22Rv1 (cell line): Measurements from ENCODE around the gene NUP210L.
"Not testable (repeated sequence)": the region's sequence is repeated elsewhere in the genome, so short reads cannot be mapped to it uniquely, and the experiment has no call there.

Experiments used
- H3K27ac ChIP-seq: fragments of 450-650 bp; 2 replicates; pipeline ENCODE4 v1.5.1; 2017
- ZFX ChIP-seq: fragments of 450-650 bp; IDR thresholded peaks from 2 replicates; pipeline ENCODE4 v1.6.1; 2017; ENCODE audit warnings: antibody characterized with exemption, borderline replicate concordance
- TF ChIP-seq, protein P1 (sequence below): fragments of 450-650 bp; IDR thresholded peaks from 2 replicates; pipeline ENCODE4 v1.5.1; 2017; ENCODE audit warnings: mild to moderate bottlenecking

The NUP210L gene

DNA sequence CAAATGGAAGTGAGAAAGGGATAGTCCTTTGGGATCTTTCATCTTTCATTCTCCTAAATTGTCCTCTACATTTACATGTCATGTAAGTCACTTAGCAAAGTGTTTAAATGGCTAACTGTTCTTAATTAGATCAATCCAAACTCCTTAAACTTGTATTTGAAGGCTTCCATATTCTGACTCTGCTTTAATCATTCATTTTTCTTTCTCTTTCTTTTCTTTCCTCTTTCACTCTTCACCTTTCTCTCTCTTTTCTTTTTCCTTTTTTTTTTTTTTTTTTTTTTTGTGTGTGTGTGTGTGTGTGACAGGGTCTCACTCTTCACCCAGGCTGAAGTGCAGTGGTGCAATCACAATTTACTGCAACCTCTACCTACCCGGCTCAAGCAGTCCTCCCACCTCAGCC lies 92.6 kb downstream of the NUP210L start:
- TF ChIP-seq, protein P1, sequence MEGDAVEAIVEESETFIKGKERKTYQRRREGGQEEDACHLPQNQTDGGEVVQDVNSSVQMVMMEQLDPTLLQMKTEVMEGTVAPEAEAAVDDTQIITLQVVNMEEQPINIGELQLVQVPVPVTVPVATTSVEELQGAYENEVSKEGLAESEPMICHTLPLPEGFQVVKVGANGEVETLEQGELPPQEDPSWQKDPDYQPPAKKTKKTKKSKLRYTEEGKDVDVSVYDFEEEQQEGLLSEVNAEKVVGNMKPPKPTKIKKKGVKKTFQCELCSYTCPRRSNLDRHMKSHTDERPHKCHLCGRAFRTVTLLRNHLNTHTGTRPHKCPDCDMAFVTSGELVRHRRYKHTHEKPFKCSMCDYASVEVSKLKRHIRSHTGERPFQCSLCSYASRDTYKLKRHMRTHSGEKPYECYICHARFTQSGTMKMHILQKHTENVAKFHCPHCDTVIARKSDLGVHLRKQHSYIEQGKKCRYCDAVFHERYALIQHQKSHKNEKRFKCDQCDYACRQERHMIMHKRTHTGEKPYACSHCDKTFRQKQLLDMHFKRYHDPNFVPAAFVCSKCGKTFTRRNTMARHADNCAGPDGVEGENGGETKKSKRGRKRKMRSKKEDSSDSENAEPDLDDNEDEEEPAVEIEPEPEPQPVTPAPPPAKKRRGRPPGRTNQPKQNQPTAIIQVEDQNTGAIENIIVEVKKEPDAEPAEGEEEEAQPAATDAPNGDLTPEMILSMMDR, result no peak
- no peak for TF ChIP-seq ZFX

DNA sequence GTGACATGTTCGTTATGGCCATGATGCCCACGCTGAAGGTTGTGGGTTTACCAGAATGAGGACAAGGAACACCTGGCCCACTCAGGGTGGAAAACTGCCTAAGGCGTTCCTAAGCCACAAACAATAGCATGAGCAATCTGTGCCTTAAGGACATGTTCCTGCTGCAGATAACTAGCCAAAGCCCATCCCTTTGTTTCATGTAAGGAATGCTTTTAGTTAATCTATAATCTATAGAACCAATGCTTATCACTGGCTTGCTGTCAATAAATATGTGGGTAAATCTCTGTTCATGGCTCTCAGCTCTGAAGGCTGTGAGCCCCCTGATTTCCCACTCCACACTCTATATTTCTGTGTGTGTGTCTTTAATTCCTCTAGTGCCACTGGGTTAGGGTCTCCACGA lies 107.4 kb downstream of the NUP210L start:
- H3K27ac ChIP-seq, result not testable (repeated sequence)

More for the DNA sequence above, 92.6 kb downstream of the NUP210L start:
- H3K27ac ChIP-seq, result no peak overlapping the region

DNA sequence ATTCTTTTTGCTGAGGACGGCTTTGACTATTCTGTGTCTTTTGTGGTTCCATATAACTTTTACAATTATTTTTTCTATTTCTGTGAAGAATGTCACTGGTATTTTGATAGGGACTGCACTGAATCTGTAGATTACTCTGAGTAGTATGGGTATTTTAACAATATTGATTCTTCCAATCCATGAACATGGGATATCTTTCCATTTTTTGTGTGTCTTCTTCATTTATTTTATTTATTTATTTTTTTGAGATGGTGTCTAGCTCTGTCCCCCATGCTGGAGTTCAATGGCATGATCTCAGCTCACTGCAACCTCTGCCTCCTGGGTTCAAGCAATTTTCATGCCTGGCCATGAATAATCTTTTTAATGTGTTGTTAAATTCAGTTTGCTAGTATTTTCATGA lies 121.2 kb downstream of the NUP210L start:
- H3K27ac ChIP-seq, result not testable (repeated sequence)

DNA sequence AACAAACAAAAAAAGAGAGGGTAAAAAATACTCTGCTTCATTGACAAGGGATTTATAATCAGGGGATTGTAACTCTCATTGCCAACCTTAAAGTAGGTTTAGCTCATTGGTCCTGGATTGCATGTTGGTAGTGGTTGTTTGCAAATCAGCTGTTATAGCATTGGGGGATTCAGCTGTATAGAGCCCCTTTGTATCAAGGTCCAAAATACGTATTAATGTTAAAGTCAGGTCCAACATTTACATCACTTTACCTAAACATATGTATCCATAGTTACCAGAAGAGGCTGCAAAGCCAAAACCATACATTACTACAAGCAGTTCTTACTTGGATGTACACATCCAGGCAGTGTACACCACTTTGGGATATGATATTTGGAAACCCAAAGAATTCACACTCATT lies 134.9 kb downstream of the NUP210L start:
- no peak overlapping the region for H3K27ac ChIP-seq
- TF ChIP-seq, protein P1, result no peak

DNA sequence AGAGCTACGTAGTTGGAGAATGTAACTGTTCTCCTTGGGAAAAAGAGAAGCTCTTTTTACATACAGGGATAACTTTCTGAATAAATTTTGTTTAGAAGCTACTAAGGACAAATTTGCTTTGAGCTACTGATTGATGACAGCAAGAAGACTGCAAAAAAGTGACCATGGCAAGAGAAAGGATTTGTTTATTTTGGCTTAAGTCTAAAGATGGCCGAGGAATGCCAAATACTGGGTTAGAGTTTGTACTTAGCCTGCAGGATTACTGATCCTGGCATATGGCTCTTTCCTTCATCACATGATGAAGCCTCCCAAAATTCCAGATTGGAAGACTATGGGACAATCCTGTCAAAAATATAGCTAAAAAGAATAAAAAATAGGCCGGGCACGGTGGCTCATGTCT lies 135.6 kb downstream of the NUP210L start:
- TF ChIP-seq, protein P1, result no peak
- H3K27ac ChIP-seq, result no peak overlapping the region

DNA sequence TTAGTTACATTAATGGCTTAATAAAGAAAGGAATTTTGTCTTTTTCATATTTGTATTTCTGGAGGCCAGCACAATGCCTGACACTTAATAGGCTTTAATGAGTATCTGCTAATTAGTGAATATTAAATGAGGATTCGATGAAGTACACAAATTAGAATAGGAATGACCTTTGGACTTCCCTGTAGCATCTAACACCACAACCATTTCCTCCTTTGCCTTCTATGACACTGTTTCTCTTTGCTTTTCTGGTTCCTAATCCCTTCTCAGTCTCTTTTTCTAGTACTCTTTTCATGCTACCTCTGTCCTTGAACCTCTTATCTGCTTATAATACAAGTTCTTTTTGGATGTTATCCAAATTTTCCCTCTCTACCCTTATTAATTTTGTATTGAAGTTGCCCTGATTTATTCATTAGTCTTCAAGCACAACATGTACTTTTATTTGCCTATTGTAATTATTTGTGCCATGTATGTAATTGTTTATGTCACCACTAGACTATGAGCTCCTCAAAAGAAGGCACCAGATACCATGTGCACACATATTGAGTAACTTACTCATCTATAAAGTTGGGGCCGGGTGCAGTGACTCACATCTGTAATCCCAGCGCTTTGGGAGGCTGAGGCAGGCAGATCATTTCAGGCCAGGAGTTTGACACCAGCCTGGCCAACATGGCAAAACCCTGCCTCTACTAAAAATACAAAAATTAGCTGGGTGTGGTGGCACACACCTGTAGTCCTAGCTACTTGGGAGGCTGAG lies 140.5 kb downstream of the NUP210L start:
- TF ChIP-seq, protein P1, result no peak
- TF ChIP-seq ZFX, result no peak
- H3K27ac ChIP-seq, result peak overlapping the region; percentile 45

DNA sequence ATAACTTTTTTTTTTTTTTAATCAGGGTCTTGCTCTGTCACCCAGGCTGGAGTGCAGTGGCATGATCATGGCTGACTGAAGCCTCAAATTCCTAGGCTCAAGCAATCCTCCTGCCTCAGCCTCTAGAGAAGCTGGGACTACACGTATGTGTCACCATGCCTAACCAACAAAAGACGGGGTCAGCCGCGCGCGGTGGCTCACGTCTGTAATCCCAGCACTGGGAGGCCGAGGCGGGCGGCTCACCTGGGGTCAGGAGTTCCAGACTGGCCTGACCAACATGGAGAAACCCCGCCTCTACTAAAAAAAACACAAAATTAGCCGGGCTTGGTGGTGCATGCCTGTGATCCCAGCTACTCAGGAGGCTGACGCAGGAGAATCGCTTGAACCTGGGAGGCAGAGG lies 142.3 kb downstream of the NUP210L start:
- H3K27ac ChIP-seq, result not testable (repeated sequence)

DNA sequence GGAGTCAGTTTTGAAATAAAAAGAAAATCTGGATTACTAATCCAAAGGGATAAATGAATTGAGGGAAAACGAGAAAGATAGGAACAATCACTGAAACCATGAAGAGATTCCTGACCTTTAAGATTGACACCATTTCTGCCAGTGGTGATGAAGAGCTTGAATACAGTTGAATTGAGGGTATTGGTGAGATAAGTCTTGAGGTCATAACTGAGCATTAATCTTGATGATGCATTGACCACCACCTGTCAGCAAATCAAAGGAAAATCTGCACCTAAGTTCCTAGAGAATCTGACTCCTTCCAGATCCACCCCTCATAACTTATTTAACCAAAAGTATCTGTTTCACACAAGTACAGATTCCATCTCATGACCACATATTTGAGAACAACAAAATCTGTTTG lies 142.7 kb downstream of the NUP210L start:
- H3K27ac ChIP-seq, result no peak overlapping the region

DNA sequence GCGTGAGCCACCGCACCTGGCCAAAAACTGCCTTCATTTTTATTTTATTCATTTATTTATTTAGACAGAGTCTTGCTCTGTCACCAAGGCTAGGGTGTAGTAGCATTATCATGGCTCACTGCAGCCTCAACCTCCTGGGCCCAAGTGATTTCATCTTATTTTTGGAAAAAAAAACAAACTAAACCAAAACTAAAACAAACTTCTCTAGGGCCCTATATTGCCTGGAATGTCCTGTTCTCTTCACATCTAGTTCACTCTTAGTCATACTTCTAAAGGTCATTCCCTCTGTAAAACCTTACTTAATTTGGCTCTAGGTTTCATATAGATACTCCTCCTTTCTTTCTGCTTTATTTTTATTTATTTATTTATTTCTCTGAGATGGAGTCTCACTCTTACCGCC lies 148.7 kb downstream of the NUP210L start:
- no peak overlapping the region for H3K27ac ChIP-seq
- TF ChIP-seq, protein P1, result no peak
- no peak for TF ChIP-seq ZFX

More for the DNA sequence above, 142.7 kb downstream of the NUP210L start:
- TF ChIP-seq, protein P1, result no peak
- no peak for TF ChIP-seq ZFX
